Right lobe of liver (tissue), 6 donors: ENCODE data around the gene SFXN1. TPM values are rescaled to one million over a fixed set of nuclear protein-coding genes. Genes with fewer than 3 reads are reported as not detected.

Source experiments
- ATAC-seq, 4 donors: fragments of 200-7000 bp; cut with Tn5 transposase; one replicate each; pipeline ENCODE4 v1.9.1; 2020; ENCODE audit warnings: mild to moderate bottlenecking in 4 of 4, moderate library complexity in 4 of 4
- DNase-seq, 3 donors: peaks; one replicate each; pipeline ENCODE4 v3.0.0-alpha.2; 2020
- H3K27ac ChIP-seq, 3 donors: fragments of 200-600 bp; one replicate each; pipeline ENCODE4 v1.8.0; 2022
- H3K27me3 ChIP-seq, 2 donors: fragments of 200-600 bp; one replicate each; pipeline ENCODE4 v1.8.0; 2022
- H3K36me3 ChIP-seq, 4 donors: fragments of 200-600 bp; sonication (generic) in 1 of 4; one replicate each; pipeline versions ENCODE4 v1.5.1 to v1.8.0; 2017 to 2022; ENCODE audit warnings: control low read depth in 1 of 4
- H3K4me1 ChIP-seq, 4 donors: fragments of 200-600 bp; sonication (generic) in 1 of 4; one replicate each; pipeline versions ENCODE4 v1.5.1 to v1.8.0; 2017 to 2022; ENCODE audit warnings: control low read depth in 1 of 4
- H3K4me3 ChIP-seq, 3 donors: fragments of 200-600 bp; one replicate each; pipeline ENCODE4 v1.8.0; 2022
- H3K9me3 ChIP-seq, 4 donors: fragments of 200-600 bp; sonication (generic) in 1 of 4; one replicate each; pipeline versions ENCODE4 v1.5.1 to v1.8.0; 2017 to 2022; ENCODE audit warnings: control low read depth in 1 of 4
- POLR2A ChIP-seq: fragments of 450-650 bp; IDR thresholded peaks from one replicate; pipeline ENCODE4 v1.6.1; 2017; ENCODE audit warnings: antibody characterized with exemption, mild to moderate bottlenecking
- WGBS: methylation state at CpG from one replicate; pipeline ENCODE4 v1.1.6; 2018; ENCODE audit warnings: low coverage, low lambda C conversion rate; ENCODE audit not compliant: insufficient coverage; ENCODE audit errors: missing lambda C conversion rate; 5-methylcytosine and 5-hydroxymethylcytosine counted together
- intact Hi-C, 2 donors: fragments of 100-400 bp; cut with DNase I; formaldehyde crosslinking; loops; one replicate each; pipeline versions ENCODE4 v1.11.2 to v1.14.1; 2022
- total RNA-seq, 6 experiments: library from RNA; depleted of rRNA in 2 of 6; stranded (reverse); fragments of >200 nt in 2 of 6; fragmentation: NEBNext Ultra II Directional in 3 of 6; extraction: Animal tissue kit (Norgen Biotek cat#: 25700) in 3 of 6; gene quantifications; one replicate each; pipeline versions ENCODE4 v1.1.0 to v1.2.4, GENCODE V29; 2016 to 2023
- TF ChIP-seq, protein P1 (sequence below), 4 donors: fragments of 200-600 bp in 3 of 4; fragments of 450-650 bp in 1 of 4; IDR thresholded peaks; one replicate each; pipeline versions ENCODE4 v1.5.1 to v1.8.0; 2016 to 2022; ENCODE audit warnings: antibody characterized with exemption in 4 of 4, mild to moderate bottlenecking in 2 of 4
- donor health status: DM: no; HTN: yes; CAD: no.
- donor health status: DM: no; HTN: no; CAD: no.
- donor health status: DM: no; HTN: no; CAD: no.
- donor health status: DM: no; HTN: yes; CAD: no.
- donor health status: DM: no; HTN: yes; CAD: no.

SFXN1 gene
- total RNA-seq, 6 experiments from 2014 or later: 58.9 to 123 (median 89.1) TPM

GRCh38 chr5:175573493-175574269, 95.3 kb downstream of the SFXN1 start:
- Histone ChIP-seq H3K9me3 (no peaks in the 10 kb centered on the region), H3K4me3 (no peak overlapping the region), H3K4me1 (no peaks in the 10 kb centered on the region), H3K27me3 (no peaks in the 10 kb centered on the region), H3K36me3 (no peaks in the 10 kb centered on the region), H3K27ac (no peak overlapping the region)
- ATAC-seq: no peak
- intact Hi-C loops: no loop called here
- DNase-seq: no peak
- TF ChIP-seq, protein P1, sequence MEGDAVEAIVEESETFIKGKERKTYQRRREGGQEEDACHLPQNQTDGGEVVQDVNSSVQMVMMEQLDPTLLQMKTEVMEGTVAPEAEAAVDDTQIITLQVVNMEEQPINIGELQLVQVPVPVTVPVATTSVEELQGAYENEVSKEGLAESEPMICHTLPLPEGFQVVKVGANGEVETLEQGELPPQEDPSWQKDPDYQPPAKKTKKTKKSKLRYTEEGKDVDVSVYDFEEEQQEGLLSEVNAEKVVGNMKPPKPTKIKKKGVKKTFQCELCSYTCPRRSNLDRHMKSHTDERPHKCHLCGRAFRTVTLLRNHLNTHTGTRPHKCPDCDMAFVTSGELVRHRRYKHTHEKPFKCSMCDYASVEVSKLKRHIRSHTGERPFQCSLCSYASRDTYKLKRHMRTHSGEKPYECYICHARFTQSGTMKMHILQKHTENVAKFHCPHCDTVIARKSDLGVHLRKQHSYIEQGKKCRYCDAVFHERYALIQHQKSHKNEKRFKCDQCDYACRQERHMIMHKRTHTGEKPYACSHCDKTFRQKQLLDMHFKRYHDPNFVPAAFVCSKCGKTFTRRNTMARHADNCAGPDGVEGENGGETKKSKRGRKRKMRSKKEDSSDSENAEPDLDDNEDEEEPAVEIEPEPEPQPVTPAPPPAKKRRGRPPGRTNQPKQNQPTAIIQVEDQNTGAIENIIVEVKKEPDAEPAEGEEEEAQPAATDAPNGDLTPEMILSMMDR (IDR thresholded peaks at IDR 0.05): no peak
- TF ChIP-seq POLR2A: no peak
- 27% methylated on average over 15 of the region's 15 CpGs for WGBS

GRCh38 chr5:175575301-175575700, 96.9 kb downstream of the SFXN1 start:
- 100% methylated on average over 1 of the region's 2 CpGs for WGBS
- no peaks in the 10 kb centered on the region for H3K27me3 ChIP-seq
- no peaks in the 10 kb centered on the region for H3K36me3 ChIP-seq
- no peak for TF ChIP-seq POLR2A
- TF ChIP-seq, protein P1 (IDR thresholded peaks at IDR 0.05): no peak
- no peaks in the 10 kb centered on the region for H3K4me1 ChIP-seq
- no peak overlapping the region for H3K4me3 ChIP-seq
- no peak for DNase-seq
- no peak for ATAC-seq
- no peaks in the 10 kb centered on the region for H3K9me3 ChIP-seq
- intact Hi-C loops: no loop called here
- H3K27ac ChIP-seq: no peak overlapping the region

GRCh38 chr5:175576096-175576495, 97.7 kb downstream of the SFXN1 start:
- Histone ChIP-seq H3K27me3 (no peaks in the 10 kb centered on the region), H3K27ac (no peak overlapping the region), H3K4me3 (no peak overlapping the region), H3K9me3 (no peaks in the 10 kb centered on the region), H3K36me3 (no peaks in the 10 kb centered on the region), H3K4me1 (no peaks in the 10 kb centered on the region)
- intact Hi-C loops: no loop called here
- WGBS: 36% methylated on average over 4 of the region's 7 CpGs
- no peak for DNase-seq
- ATAC-seq: no peak
- TF ChIP-seq, protein P1 (IDR thresholded peaks at IDR 0.05): no peak
- no peak for TF ChIP-seq POLR2A

- WGBS: 68% methylated on average over 6 of the region's 6 CpGs
- ATAC-seq: no peak
- Histone ChIP-seq H3K4me1 (no peaks in the 10 kb centered on the region), H3K4me3 (no peak overlapping the region), H3K36me3 (no peaks in the 10 kb centered on the region), H3K27me3 (no peaks in the 10 kb centered on the region), H3K9me3 (no peaks in the 10 kb centered on the region), H3K27ac (no peak overlapping the region)
- no peak for DNase-seq
- intact Hi-C loops: no loop called here
- TF ChIP-seq, protein P1 (IDR thresholded peaks at IDR 0.05): no peak
- no peak for TF ChIP-seq POLR2A
Measured at GRCh38 chr5:175576591-175576990, 98.2 kb downstream of the SFXN1 start.

Other genes starting within 250 kb of the SFXN1 start
- under 1 TPM in 3 of 6 experiments, not detected in 3; 0.06 to 0.18 (median 0.15) TPM for gene DRD1, start 34.4 kb upstream of the SFXN1 start, total RNA-seq
- gene HRH2, start 179.5 kb downstream of the SFXN1 start, total RNA-seq: 1 to 10 TPM in 2 of 6 experiments, under 1 TPM in 4; 0.29 to 2.5 (median 0.87) TPM